Left renal cortex interstitium (tissue), 4 donors: ENCODE measurements around the gene EXOSC6. TPM values are rescaled to one million over a fixed set of nuclear protein-coding genes. Genes with fewer than 3 reads are reported as not detected.
"Not testable (repeated sequence)": the region's sequence is repeated elsewhere in the genome, so short reads cannot be mapped to it uniquely, and the experiment has no call there.

Experiments
- DNase-seq, 4 donors: peaks; one replicate each; pipeline ENCODE4 v3.0.0-alpha.2; 2013; ENCODE audit warnings: low read depth in 4 of 4, low spot score in 2 of 4, missing footprints in 1 of 4
- polyA plus RNA-seq, 4 donors: library from polyadenylated mRNA; unstranded; fragments of 120-200 nt; gene quantifications; one replicate each; pipeline ENCODE4 v1.2.1, GENCODE V29; 2013; ENCODE audit not compliant: insufficient read length in 4 of 4

The EXOSC6 gene
- polyA plus RNA-seq, 4 donors: 11.6 to 18.7 (median 15.3) TPM

DNA sequence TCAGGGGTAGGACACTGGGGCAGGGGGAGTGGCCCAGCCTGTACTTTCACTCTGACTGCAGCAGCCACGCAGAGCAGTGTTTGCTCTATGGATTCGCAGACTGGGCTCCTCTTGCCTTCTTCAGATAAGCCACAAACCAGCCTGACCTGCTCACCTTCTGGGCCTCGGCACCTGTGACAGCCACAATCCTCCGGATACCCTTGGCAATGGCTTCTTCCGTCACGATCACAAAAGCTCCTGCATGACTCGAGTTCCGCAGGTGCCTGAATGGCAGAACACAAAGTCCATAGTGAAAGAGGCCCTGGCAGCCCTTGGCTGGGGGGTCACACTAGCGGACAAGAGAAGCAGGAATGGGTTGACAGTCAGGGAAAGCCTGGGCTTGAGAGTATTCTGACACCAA is 3.8 kb upstream of the EXOSC6 start:
- DNase-seq: no peak

GRCh38 chr16:70254965-70255286 is 3.2 kb upstream of the EXOSC6 start:
- DNase-seq: no peak

DNA sequence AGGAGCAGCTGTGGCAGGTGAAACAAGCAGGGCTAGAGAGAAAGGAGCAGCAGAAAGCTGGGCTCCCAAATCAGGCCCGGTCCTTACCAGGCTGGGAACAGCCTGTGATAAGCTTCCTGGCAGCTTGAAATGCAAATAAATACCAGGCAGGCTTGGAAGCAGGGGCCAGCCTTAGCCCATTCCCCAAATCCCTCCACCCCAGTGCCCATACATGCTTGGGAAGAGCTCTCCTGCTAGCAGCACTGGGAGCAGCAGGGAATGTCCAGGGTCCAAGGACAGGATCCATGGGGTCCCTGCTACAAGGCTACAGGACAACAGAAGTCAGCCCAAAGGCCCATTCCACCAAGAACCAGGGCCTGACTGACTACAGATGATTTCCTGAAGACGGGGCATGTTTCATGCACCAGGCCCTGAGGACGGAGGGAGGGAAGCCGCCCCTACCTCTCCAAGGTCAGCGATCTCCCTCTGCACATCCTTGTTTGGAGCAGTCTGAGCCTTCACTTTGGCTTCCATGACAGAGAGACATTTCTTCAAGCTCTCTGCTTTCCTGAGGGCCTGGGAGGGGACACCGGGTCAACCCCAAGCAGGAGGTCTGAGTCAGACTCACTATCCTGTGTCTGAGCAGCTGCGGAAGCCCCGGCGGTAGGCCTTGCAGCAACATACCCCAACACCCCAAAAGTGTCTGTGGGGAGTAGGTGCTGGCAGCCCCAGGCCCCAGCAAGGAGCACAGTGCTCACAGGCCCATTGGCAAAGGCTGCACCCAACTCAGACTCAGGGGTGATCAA is 2.6 kb upstream of the EXOSC6 start:
- no peak for DNase-seq

DNA sequence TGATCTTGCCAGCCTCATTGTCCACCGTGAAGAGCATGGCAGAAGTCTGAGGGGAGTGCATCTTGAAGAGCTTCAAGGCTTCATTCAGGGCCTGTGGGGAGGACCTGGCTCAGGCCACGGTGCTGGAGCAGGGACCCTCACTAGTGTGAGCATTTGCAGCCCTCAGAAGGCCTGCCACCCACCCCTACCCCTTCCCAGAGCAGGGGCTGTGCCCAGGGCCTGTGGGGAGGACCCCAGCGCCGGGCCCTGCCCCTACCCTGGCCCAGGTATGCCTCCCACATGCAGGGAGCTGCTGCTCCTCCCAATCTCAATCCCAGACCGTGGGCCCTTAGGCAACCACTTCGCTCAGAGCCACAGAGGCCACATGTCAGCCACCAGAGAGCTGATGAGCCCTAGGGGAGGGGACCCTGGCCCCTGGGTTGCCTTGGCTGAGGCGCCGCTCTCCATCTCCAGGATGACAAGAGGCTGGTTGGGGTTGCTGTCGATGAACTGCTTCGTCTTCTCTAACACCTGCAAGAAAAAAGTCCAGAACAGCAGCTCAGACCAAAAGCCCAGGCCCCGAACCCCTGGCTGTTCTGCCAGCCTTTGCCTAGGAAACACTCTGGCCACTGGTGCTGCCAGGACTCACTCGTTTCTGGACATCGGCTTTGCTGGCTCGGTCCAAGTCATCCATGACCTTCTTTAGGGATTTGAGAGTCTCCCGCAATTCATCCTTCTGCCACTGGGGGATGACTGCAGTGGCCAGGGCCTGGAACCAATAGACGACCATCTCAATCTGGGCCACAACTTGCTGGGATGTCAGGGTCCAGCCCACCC is 1.8 kb upstream of the EXOSC6 start:
- DNase-seq: no peak

DNA sequence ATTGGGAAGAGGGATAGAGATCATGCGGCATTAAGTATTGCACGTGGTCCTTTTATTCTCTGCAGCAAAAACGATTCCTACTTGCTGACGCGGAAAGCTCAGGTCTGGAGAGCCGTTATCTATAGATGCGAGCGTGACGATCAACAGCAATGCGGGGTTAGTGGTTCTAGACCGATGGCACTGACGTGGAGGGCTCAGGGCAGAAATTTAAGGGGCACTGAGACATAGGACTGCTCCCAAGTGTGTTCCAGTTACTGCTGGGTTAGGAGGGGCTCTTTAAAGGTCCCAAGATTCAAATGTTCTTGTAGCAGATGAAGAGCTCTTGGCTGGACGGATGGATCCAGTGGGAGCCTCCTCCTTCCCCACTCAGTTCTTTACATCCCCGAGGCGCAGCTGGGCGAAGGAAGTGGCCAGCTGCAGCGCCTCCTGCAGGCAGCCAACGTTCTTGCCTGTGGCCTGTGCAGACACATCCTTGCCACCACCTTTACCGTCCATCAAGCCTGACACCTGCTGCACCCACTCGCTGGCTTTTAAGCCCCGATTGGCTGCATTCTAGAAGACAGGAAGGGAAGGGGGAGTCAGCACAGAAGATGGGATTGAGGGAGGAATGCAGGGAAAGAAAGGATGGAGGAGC is 732 bp upstream of the EXOSC6 start:
- no peak for DNase-seq

- DNase-seq: no peak
Measured at GRCh38 chr16:70250748-70251628, 752 bp downstream of the EXOSC6 start.

DNA sequence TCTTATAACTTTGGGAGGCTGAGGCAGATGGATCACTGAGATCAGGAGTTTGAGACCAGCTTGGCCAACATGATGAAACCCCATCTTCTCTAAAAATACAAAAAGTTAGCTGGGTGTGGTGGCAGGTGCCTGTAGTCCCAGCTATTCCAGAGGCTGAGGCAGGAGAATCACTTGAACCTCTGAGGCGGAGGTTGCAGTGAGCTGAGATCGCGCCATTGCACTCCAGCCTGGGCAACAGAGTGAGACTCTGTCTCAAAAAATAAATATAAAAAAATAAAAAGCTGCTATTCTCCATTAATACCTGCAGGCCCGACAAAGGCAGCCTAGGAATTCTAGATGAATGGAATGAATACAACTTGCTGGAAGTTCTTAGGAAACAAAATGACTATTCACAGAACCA is 2.0 kb downstream of the EXOSC6 start:
- not testable (repeated sequence) for DNase-seq

- DNase-seq: not testable (repeated sequence)
Measured at GRCh38 chr16:70238773-70239172, 13.0 kb downstream of the EXOSC6 start.

GRCh38 chr16:70231831-70232230 is 19.9 kb downstream of the EXOSC6 start:
- not testable (repeated sequence) for DNase-seq

GRCh38 chr16:70226024-70226423 is 25.7 kb downstream of the EXOSC6 start:
- not testable (repeated sequence) for DNase-seq

GRCh38 chr16:70225430-70225829 is 26.3 kb downstream of the EXOSC6 start:
- not testable (repeated sequence) for DNase-seq

DNA sequence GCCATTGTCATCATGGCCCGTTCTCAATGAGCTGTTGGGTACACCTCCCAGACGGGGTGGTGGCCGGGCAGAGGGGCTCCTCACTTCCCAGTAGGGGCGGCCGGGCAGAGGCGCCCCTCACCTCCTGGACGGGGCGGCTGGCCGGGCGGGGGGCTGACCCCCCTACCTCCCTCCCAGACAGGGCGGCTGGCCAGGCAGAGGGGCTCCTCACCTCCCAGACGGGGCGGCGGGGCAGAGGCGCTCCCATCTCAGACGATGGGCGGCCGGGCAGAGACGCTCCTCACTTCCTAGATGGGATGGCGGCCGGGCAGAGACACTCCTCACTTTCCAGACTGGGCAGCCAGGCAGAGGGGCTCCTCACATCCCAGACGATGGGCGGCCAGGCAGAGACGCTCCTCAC is 27.1 kb downstream of the EXOSC6 start:
- DNase-seq: not testable (repeated sequence)

DNA sequence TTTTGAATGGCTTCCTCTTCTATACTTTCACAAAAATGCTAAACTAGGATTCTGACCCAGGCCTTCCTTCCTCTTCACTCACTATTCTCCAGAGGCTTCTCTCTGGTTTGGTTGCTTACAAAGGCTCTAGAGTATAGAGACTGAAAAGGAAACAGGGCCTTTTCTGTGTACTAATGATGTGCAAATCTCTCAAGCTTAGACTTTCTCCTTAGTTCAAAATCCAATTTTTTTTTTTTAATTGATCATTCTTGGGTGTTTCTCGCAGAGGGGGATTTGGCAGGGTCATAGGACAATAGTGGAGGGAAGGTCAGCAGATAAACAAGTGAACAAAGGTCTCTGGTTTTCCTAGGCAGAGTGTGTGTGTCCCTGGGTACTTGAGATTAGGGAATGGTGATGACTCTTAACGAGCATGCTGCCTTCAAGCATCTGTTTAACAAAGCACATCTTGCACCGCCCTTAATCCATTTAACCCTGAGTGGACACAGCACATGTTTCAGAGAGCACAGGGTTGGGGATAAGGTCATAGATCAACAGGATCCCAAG is 27.7 kb downstream of the EXOSC6 start:
- DNase-seq: not testable (repeated sequence)

DNA sequence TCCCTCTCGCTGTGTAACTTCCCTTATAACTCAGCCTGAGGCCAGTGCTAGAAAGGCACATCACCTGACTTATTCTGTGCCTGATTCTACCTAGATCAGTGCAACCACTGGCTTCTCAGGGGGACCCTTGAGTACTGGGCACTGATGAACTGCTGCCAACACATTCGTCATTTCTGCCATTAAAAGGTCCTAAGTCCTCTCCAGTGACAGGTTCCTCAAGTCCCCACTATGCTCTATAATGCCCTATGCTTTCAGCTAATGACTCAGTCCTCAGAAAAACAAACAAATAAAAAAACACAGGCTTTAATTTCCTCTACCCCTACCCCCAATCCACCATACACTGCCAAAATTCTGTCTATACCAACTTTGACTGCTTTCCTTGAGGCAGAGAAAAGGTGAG is 28.5 kb downstream of the EXOSC6 start:
- DNase-seq: not testable (repeated sequence)

GRCh38 chr16:70222574-70222973 is 29.2 kb downstream of the EXOSC6 start:
- DNase-seq: not testable (repeated sequence)

DNA sequence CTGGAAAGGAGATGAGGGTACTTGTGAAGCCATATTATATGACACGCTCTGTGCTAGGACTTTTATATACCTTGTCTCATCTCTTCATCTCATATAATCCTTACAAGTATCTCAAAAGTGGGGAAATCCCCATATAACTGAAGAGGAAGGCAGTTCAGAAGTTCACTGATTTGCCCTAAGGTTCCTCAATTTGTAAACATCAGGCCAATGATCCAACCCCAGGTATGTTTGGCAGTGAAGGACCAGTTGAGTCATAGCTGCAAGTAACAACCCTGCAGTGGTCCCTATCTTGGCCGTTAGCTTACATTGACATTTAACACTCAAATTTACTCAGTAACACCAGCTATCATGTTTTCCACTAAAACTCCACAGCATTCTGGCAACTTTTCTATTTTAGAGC is 33.2 kb downstream of the EXOSC6 start:
- not testable (repeated sequence) for DNase-seq

DNA sequence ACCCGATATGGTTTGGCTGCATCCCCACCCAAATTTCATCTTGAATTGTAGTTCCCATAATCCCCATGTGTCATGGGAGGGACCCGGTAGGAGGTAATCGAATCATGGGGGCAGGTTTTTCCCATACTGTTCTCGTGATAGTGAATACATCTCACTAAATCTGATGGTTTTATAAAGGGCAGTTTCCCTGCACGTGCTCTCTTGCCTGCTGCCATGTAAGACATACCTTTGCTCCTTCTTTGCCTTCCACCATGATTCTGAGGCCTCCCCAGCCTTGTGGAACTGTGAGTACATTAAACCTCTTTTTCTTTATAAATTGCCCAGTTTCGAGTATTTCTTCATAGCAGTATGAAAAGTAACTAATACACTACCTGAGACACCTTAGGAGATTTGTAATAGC is 45.4 kb downstream of the EXOSC6 start:
- DNase-seq: not testable (repeated sequence)

DNA sequence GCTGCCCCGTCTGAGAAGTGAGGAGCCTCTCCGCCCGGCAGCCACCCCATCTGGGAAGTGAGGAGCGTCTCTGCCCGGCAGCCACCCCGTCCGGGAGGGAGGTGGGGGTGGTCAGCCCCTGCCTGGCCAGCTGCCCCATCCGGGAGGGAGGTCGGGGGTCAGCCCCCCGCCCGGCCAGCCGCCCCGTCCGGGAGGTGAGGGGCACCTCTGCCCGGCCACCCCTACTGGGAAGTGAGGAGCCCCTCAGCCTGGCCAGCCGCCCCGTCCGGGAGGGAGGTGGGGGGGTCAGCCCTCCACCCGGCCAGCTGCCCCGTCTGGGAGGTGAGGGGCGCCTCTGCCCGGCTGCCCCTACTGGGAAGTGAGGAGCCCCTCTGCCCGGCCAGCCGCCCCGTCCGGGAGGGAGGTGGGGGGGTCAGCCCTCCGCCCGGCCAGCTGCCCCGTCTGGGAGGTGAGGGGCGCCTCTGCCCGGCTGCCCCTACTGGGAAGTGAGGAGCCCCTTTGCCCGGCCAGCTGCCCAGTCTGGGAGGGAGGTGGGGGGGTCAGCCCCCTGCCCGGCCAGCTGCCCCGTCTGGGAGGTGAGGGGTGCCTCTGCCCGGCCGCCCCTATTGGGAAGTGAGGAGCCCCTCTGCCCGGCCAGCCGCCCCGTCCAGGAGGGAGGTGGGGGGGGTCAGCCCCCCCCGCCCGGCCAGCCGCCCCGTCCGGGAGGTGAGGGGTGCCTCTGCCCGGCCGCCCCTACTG is 46.9 kb downstream of the EXOSC6 start:
- DNase-seq: not testable (repeated sequence)

DNA sequence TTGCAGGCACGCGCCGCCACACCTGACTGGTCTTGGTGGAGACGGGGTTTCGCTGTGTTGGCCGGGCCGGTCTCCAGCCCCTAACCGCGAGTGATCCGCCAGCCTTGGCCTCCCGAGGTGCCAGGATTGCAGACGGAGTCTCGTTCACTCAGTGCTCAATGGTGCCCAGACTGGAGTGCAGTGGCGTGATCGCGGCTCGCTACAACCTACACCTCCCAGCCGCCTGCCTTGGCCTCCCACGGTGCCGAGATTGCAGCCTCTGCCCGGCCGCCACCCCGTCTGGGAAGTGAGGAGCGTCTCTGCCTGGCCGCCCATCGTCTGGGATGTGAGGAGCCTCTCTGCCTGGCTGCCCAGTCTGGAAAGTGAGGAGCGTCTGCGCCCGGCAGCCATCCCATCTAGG is 47.7 kb downstream of the EXOSC6 start:
- DNase-seq: not testable (repeated sequence)
